ENCODE results near the gene DGKB.

The DGKB gene

DNA sequence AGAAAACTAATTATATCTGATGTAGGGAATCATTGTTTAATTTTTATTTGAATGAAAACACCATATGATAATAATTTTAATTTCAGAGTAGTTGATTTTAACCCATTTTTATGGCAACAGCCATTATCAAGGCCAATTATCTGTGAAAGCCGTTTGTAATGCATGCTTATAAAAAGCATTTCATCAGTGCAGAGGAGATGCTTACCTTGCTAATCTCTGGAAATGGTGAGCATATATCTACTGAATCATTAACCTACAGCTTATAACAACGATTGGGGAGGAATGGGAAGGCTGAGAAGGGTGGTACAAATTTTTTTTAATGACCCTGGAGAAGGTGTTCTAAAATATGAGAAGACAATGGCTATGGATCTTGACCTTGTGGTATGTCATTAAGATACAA lies 235.6 kb downstream of the DGKB start:
- no peak for DNase-seq (ENCODE audit: low read depth)
- in situ Hi-C loops (cut with HindIII; ENCODE audit: low sequenced_read_pairs): no loop called here
- TF ChIP-seq, protein P1, sequence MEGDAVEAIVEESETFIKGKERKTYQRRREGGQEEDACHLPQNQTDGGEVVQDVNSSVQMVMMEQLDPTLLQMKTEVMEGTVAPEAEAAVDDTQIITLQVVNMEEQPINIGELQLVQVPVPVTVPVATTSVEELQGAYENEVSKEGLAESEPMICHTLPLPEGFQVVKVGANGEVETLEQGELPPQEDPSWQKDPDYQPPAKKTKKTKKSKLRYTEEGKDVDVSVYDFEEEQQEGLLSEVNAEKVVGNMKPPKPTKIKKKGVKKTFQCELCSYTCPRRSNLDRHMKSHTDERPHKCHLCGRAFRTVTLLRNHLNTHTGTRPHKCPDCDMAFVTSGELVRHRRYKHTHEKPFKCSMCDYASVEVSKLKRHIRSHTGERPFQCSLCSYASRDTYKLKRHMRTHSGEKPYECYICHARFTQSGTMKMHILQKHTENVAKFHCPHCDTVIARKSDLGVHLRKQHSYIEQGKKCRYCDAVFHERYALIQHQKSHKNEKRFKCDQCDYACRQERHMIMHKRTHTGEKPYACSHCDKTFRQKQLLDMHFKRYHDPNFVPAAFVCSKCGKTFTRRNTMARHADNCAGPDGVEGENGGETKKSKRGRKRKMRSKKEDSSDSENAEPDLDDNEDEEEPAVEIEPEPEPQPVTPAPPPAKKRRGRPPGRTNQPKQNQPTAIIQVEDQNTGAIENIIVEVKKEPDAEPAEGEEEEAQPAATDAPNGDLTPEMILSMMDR (IDR thresholded peaks at IDR 0.05; ENCODE audit: low read depth, low read length, missing control alignments): no peak
- H3K4me3 ChIP-seq (ENCODE audit: low read depth, low read length): no peak overlapping the region

DNA sequence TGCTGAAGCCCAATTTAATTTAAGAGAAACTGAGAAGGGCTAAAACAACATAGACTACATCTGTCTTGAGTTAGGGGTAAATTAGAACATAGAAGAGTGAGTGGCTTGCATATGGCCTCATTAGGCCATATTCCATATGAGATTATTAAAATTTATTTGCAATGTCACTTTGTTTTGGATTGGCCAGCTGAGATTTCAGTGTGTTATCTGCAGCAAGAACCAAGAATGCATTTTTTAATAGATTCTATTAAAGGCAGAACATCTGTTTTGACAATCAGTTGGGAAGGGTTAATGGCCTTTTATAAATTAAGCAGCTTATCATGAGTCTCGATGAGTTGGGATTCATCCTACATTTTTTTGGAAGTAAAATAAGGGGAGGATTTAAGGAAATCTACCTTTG lies 236.2 kb downstream of the DGKB start:
- DNase-seq (ENCODE audit: low read depth): no peak
- in situ Hi-C loops (cut with HindIII; ENCODE audit: low sequenced_read_pairs): no loop called here
- TF ChIP-seq, protein P1 (IDR thresholded peaks at IDR 0.05; ENCODE audit: low read depth, low read length, missing control alignments): no peak
- no peak overlapping the region for H3K4me3 ChIP-seq (ENCODE audit: low read depth, low read length)

DNA sequence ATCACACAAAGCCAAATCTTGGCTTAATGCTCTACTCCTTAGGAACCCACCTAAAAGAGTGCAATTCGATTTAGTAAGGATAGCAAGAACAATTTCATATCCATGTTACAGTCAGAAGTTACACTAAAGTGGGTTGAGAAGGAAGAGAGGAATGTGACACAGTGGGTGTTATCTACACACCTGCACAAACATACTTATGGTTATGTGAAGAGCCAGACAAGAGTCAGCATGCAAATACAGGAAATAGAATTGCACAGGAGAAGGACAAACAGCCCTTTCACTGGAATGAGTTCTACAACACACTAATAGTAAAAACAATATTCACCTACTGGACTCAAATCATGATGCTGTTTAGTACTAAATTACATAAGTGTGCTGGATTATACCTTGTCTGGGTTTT lies 262.8 kb downstream of the DGKB start:
- TF ChIP-seq, protein P1 (IDR thresholded peaks at IDR 0.05; ENCODE audit: low read depth, low read length, missing control alignments): no peak
- in situ Hi-C loops (cut with HindIII; ENCODE audit: low sequenced_read_pairs): no loop called here
- no peak overlapping the region for H3K4me3 ChIP-seq (ENCODE audit: low read depth, low read length)
- no peak for DNase-seq (ENCODE audit: low read depth)

DNA sequence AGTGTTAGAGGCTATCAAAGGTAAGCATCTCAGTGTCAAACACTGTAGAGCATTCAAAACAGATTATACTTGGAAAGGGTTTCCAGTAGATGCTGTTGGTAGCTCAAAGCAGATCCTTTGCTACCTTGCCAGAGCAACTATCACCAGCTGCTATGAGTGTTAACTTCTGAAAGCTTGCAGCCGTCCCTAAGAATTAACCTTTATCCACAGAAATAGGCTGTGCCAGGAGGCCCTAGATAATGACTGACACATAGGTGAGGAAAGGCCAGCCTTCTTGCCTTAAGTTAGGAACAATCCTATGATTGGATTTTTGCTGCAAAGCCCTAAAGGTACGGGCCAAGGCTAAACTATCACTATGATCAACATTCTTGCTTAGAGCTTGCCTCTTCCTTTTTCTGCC lies 263.2 kb downstream of the DGKB start:
- H3K4me3 ChIP-seq (ENCODE audit: low read depth, low read length): no peak overlapping the region
- TF ChIP-seq, protein P1 (IDR thresholded peaks at IDR 0.05; ENCODE audit: low read depth, low read length, missing control alignments): no peak
- in situ Hi-C loops (cut with HindIII; ENCODE audit: low sequenced_read_pairs): no loop called here
- no peak for DNase-seq (ENCODE audit: low read depth)

DNA sequence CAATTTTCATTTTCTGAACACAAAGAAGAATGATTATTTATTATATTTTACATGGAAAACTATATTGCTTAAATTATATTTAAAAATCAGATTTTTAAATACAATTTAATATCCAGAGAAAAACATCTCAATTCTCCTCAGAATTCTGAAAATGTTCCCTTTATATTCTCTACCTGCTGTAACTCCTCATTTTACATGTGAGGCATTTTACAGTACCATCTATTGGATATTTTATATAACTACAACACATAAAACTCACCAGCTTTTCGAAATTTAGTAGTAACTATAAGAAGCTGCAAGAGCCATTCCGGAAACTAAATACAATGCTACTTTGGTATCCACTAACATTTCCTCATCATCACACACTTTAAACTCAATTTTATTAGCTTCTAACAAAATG lies 264.6 kb downstream of the DGKB start:
- H3K4me3 ChIP-seq (ENCODE audit: low read depth, low read length): no peak overlapping the region
- no peak for DNase-seq (ENCODE audit: low read depth)
- TF ChIP-seq, protein P1 (IDR thresholded peaks at IDR 0.05; ENCODE audit: low read depth, low read length, missing control alignments): no peak
- in situ Hi-C loops (cut with HindIII; ENCODE audit: low sequenced_read_pairs): no loop called here

DNA sequence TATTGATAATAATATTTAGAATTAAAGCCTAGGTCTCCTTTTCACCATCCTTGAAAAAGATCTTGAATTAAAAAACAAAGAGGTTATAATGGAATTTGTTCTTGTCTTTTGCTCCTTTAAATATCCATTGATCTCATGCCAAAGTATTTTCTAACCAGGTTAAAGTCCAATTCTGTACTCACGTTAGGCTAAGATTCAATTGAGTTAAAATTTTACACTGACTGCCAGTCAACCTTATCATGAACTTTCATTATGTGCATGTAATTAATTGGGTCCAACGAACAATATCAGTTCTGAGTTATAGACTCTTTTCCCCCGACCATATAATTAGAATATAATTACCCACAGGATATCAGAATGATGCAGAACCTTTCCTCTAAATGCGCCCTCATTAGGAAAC lies 266.6 kb downstream of the DGKB start:
- TF ChIP-seq, protein P1 (IDR thresholded peaks at IDR 0.05; ENCODE audit: low read depth, low read length, missing control alignments): no peak
- in situ Hi-C loops (cut with HindIII; ENCODE audit: low sequenced_read_pairs): no loop called here

DNA sequence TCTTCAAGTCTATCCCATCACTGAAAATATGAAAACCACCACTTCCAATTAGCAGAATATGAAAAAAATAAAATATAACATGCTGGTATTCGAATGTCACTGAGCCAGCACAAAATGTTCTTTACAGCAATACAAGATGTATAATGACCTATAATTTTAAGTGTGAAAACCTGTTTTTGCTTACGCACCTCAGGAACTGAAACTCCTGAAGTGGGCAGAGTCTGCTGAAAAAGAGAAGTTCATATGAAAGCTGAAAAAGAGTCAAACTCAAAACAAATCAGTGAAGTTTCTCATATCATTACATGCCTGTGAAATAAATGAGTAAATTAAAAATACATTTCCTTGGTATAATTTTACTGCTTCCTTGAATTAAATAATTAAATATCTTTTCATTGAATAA lies 272.5 kb downstream of the DGKB start:
- in situ Hi-C loops (cut with HindIII; ENCODE audit: low sequenced_read_pairs): no loop called here
- no peak overlapping the region for H3K4me3 ChIP-seq (ENCODE audit: low read depth, low read length)

More for the DNA sequence above, 266.6 kb downstream of the DGKB start:
- no peak overlapping the region for H3K4me3 ChIP-seq (ENCODE audit: low read depth, low read length)
- DNase-seq (ENCODE audit: low read depth): no peak

More for the DNA sequence above, 272.5 kb downstream of the DGKB start:
- TF ChIP-seq, protein P1 (IDR thresholded peaks at IDR 0.05; ENCODE audit: low read depth, low read length, missing control alignments): no peak
- no peak for DNase-seq (ENCODE audit: low read depth)
